Stimulated activated CD4-positive, alpha-beta T cell treated with anti-CD3 and anti-CD28 coated beads, Interleukin-12 subunit alpha, Interleukin-12 subunit beta, amount 100 ng/mL, for 24 hours (primary cell): Measurements from ENCODE around the gene PALM2AKAP2.

ENCODE experiments used
- DNase-seq, 2 experiments: peaks; one replicate each; pipeline ENCODE4 v3.0.0-alpha.2; 2020; ENCODE audit warnings: low read depth in 2 of 2

Gene PALM2AKAP2

GRCh38 chr9:109771796-109772531 lies 8.0 kb upstream of the PALM2AKAP2 start:
- DNase-seq = no peak

GRCh38 chr9:109775516-109775915 lies 4.5 kb upstream of the PALM2AKAP2 start:
- DNase-seq = no peak

GRCh38 chr9:109776391-109776790 lies 3.6 kb upstream of the PALM2AKAP2 start:
- DNase-seq = no peak

- no peak for DNase-seq
These were observed 545 bp downstream of the PALM2AKAP2 start for GRCh38 chr9:109780453-109781033.

- DNase-seq = no peak
These were observed 1.1 kb downstream of the PALM2AKAP2 start for GRCh38 chr9:109781086-109781485.

GRCh38 chr9:109781541-109782197 lies 1.7 kb downstream of the PALM2AKAP2 start:
- DNase-seq = no peak

GRCh38 chr9:109787735-109788134 lies 7.7 kb downstream of the PALM2AKAP2 start:
- DNase-seq = no peak

- DNase-seq = no peak
These were observed 9.6 kb downstream of the PALM2AKAP2 start for GRCh38 chr9:109789556-109789955.

GRCh38 chr9:109789971-109790370 lies 10.0 kb downstream of the PALM2AKAP2 start:
- no peak for DNase-seq

GRCh38 chr9:109791003-109791677 lies 11.1 kb downstream of the PALM2AKAP2 start:
- DNase-seq = no peak

- DNase-seq = no peak
These were observed 11.7 kb downstream of the PALM2AKAP2 start for GRCh38 chr9:109791747-109792146.

GRCh38 chr9:109792951-109793546 lies 13.1 kb downstream of the PALM2AKAP2 start:
- no peak for DNase-seq

- no peak for DNase-seq
These were observed 13.9 kb downstream of the PALM2AKAP2 start for GRCh38 chr9:109793921-109794320.

GRCh38 chr9:109794361-109795012 lies 14.5 kb downstream of the PALM2AKAP2 start:
- DNase-seq = no peak

GRCh38 chr9:109795613-109796012 lies 15.6 kb downstream of the PALM2AKAP2 start:
- no peak for DNase-seq

GRCh38 chr9:109796078-109796477 lies 16.1 kb downstream of the PALM2AKAP2 start:
- no peak for DNase-seq

- no peak for DNase-seq
These were observed 17.0 kb downstream of the PALM2AKAP2 start for GRCh38 chr9:109797006-109797405.

- no peak for DNase-seq
These were observed 17.5 kb downstream of the PALM2AKAP2 start for GRCh38 chr9:109797509-109797908.

- no peak for DNase-seq
These were observed 19.1 kb downstream of the PALM2AKAP2 start for GRCh38 chr9:109799141-109799540.

- no peak for DNase-seq
These were observed 19.8 kb downstream of the PALM2AKAP2 start for GRCh38 chr9:109799792-109800191.

GRCh38 chr9:109801484-109801883 lies 21.5 kb downstream of the PALM2AKAP2 start:
- DNase-seq = no peak

GRCh38 chr9:109802491-109802890 lies 22.5 kb downstream of the PALM2AKAP2 start:
- DNase-seq = no peak
